Neural progenitor cell (in vitro differentiated cells): ENCODE results near the gene AJAP1. TPM values are rescaled to one million over a fixed set of nuclear protein-coding genes. Genes with fewer than 3 reads are reported as not detected.

Experiments used
- DNase-seq: peaks from one replicate; pipeline ENCODE4 v3.0.0-alpha.2; 2016; ENCODE audit warnings: low spot score
- H2AFZ ChIP-seq: fragments of 200-600 bp; sonication (generic); replicated peaks from 2 replicates; pipeline ENCODE4 v1.6.1; 2016; ENCODE audit warnings: antibody characterized with exemption
- H3F3A ChIP-seq: fragments of 200-600 bp; sonication (generic); 2 replicates; pipeline ENCODE4 v1.6.1; 2016; ENCODE audit warnings: antibody characterized with exemption, low read depth
- H3K27ac ChIP-seq: fragments of 200-600 bp; sonication (generic); 2 replicates; pipeline ENCODE4 v1.5.1; 2016; ENCODE audit warnings: mild to moderate bottlenecking
- H3K27me3 ChIP-seq: fragments of 200-600 bp; sonication (generic); 2 replicates; pipeline ENCODE4 v1.6.1; 2016; ENCODE audit warnings: mild to moderate bottlenecking, moderate library complexity
- H3K36me3 ChIP-seq: fragments of 200-600 bp; sonication (generic); 2 replicates; pipeline ENCODE4 v1.5.1; 2016
- H3K4me1 ChIP-seq: fragments of 200-600 bp; sonication (generic); 2 replicates; pipeline ENCODE4 v1.6.1; 2016; ENCODE audit warnings: mixed run types
- H3K4me2 ChIP-seq: fragments of 200-600 bp; sonication (generic); 2 replicates; pipeline ENCODE4 v1.6.1; 2016
- H3K4me3 ChIP-seq: fragments of 200-600 bp; sonication (generic); 2 replicates; pipeline ENCODE4 v1.5.1; 2016
- H3K79me2 ChIP-seq: fragments of 200-600 bp; sonication (generic); 2 replicates; pipeline ENCODE4 v1.6.1; 2016; ENCODE audit warnings: low read depth
- H3K9ac ChIP-seq: fragments of 200-600 bp; sonication (generic); 2 replicates; pipeline ENCODE4 v1.6.1; 2016
- H3K9me3 ChIP-seq: fragments of 200-600 bp; sonication (generic); 2 replicates; pipeline ENCODE4 v1.5.1; 2016; ENCODE audit warnings: low read depth
- H4K20me1 ChIP-seq: fragments of 200-600 bp; sonication (generic); 2 replicates; pipeline ENCODE4 v1.6.1; 2016; ENCODE audit warnings: low read depth
- H3K27ac Mint-ChIP-seq: 3 replicates; pipeline ENCODE4 v1.8.0; 2021; ENCODE audit warnings: mixed read lengths
- H3K27me3 Mint-ChIP-seq: 2 replicates; pipeline ENCODE4 v1.8.0; 2022; ENCODE audit warnings: low read depth, mild to moderate bottlenecking, inconsistent platforms, moderate library complexity, mixed read lengths; ENCODE audit not compliant: insufficient read depth
- H3K36me3 Mint-ChIP-seq: 3 replicates; pipeline ENCODE4 v1.8.0; 2021; ENCODE audit warnings: mixed read lengths
- H3K4me1 Mint-ChIP-seq: 3 replicates; pipeline ENCODE4 v1.8.0; 2021; ENCODE audit warnings: mixed read lengths
- H3K4me3 Mint-ChIP-seq: 3 replicates; pipeline ENCODE4 v1.8.0; 2021; ENCODE audit warnings: mild to moderate bottlenecking, moderate library complexity, mixed read lengths
- H3K9me3 Mint-ChIP-seq: 3 replicates; pipeline ENCODE4 v1.8.0; 2020; ENCODE audit warnings: mixed read lengths
- EZH2 ChIP-seq: fragments of 200-600 bp; sonication (generic); IDR thresholded peaks from 2 replicates; pipeline ENCODE4 v1.6.1; 2017; ENCODE audit warnings: antibody characterized with exemption, mild to moderate bottlenecking, moderate library complexity
- EZH2phosphoT487 ChIP-seq: fragments of 200-600 bp; sonication (generic); IDR thresholded peaks from 2 replicates; pipeline ENCODE4 v1.6.1; 2017; ENCODE audit warnings: antibody characterized with exemption
- total RNA-seq: library from RNA; depleted of rRNA; stranded (reverse); fragments of >200 nt; gene quantifications from 2 replicates; pipeline ENCODE4 v1.2.3, GENCODE V29; 2015; ENCODE audit warnings: low replicate concordance
- TF ChIP-seq, protein P1 (sequence below): fragments of 200-600 bp; sonication (generic); IDR thresholded peaks from 2 replicates; pipeline ENCODE4 v1.5.1; 2017; ENCODE audit warnings: antibody characterized with exemption, mild to moderate bottlenecking

Gene AJAP1
- total RNA-seq, 1 donor from 2014 or later, result 0.21 TPM

DNA sequence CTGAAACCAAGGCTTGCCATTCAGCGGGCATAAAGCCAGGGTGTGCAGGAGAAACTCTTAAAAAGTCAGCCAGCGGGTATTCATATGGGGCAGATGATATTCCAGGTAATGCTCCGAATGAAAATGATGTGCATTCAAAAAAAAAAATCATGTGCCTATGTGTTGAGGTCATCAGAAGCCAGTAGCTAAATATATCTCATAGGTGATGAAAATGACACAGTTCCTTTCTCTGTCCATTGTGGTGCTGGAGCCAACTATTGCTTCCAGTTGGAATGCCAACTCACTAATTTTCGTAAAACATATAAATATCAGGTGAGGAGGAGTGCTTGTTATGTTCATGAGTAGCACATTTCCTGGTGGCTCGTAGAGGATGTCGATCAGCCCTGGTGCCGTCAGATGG lies 23.2 kb downstream of the AJAP1 start:
- Histone ChIP-seq H3K4me3 (no peak overlapping the region), H3K27ac (no peak overlapping the region), H3K27me3 (peaks cover 14% of the 10 kb centered on the region), H4K20me1 (no peaks in the 10 kb centered on the region), H2AFZ (no peak overlapping the region), H3K36me3 (no peaks in the 10 kb centered on the region), H3K9ac (no peak overlapping the region), H3F3A (no peaks in the 10 kb centered on the region), H3K79me2 (no peaks in the 10 kb centered on the region), H3K9me3 (no peaks in the 10 kb centered on the region), H3K4me2 (no peak overlapping the region), H3K4me1 (peaks cover 3% of the 10 kb centered on the region)
- DNase-seq, result no peak
- peaks cover 9% of the 10 kb centered on the region for H3K4me1 Mint-ChIP-seq
- H3K27me3 Mint-ChIP-seq, result peaks cover 4% of the 10 kb centered on the region
- peaks cover 15% of the 10 kb centered on the region for H3K9me3 Mint-ChIP-seq
- TF ChIP-seq EZH2 (no peak), EZH2phosphoT487 (no peak)
- TF ChIP-seq, protein P1, sequence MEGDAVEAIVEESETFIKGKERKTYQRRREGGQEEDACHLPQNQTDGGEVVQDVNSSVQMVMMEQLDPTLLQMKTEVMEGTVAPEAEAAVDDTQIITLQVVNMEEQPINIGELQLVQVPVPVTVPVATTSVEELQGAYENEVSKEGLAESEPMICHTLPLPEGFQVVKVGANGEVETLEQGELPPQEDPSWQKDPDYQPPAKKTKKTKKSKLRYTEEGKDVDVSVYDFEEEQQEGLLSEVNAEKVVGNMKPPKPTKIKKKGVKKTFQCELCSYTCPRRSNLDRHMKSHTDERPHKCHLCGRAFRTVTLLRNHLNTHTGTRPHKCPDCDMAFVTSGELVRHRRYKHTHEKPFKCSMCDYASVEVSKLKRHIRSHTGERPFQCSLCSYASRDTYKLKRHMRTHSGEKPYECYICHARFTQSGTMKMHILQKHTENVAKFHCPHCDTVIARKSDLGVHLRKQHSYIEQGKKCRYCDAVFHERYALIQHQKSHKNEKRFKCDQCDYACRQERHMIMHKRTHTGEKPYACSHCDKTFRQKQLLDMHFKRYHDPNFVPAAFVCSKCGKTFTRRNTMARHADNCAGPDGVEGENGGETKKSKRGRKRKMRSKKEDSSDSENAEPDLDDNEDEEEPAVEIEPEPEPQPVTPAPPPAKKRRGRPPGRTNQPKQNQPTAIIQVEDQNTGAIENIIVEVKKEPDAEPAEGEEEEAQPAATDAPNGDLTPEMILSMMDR, result no peak
- no peak overlapping the region for H3K4me3 Mint-ChIP-seq
- no peak overlapping the region for H3K27ac Mint-ChIP-seq
- peaks cover 20% of the 10 kb centered on the region for H3K36me3 Mint-ChIP-seq

DNA sequence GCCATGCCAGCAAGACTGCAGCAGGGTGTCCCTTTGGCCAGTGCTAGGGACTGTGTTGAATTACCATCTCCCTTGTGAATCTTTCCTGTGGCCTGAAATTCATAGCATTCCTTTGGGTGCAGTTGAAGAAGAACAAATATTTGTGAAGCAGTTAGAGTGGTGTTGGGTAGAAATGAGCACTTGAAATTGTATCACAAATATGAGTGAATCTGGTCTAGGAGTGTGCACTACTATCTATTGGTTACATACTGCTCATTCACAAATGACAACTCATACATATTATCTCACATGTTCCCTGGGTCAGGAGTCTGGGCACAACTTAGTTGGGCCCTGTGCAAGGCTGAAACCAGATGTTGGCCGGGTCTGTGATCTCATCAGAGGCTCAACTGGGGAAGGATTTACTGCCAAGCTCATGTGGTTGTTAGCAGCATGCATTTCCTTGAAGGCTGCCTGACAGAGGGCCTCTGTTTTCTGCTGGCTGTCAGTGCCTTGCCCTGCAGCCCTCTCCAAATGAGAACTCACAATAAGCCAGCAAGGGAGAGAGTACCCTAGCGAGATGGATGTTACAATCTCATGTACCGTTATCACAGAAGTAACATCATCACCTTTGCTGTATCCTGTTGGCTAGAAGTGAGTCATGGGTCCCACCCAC lies 23.8 kb downstream of the AJAP1 start:
- H3F3A ChIP-seq, result no peaks in the 10 kb centered on the region
- H3K27ac Mint-ChIP-seq, result no peak overlapping the region
- H3K27me3 ChIP-seq, result peaks cover 19% of the 10 kb centered on the region
- no peak overlapping the region for H3K4me3 Mint-ChIP-seq
- H3K36me3 ChIP-seq, result no peaks in the 10 kb centered on the region
- H3K9me3 Mint-ChIP-seq, result peaks cover 13% of the 10 kb centered on the region
- no peaks in the 10 kb centered on the region for H3K9me3 ChIP-seq
- no peak overlapping the region for H3K4me3 ChIP-seq
- peaks cover 4% of the 10 kb centered on the region for H3K27me3 Mint-ChIP-seq
- TF ChIP-seq EZH2phosphoT487 (no peak), EZH2 (no peak)
- TF ChIP-seq, protein P1, result no peak
- H3K9ac ChIP-seq, result no peak overlapping the region
- H4K20me1 ChIP-seq, result no peaks in the 10 kb centered on the region
- no peak for DNase-seq
- H2AFZ ChIP-seq, result no peak overlapping the region
- no peak overlapping the region for H3K27ac ChIP-seq
- H3K36me3 Mint-ChIP-seq, result peaks cover 17% of the 10 kb centered on the region
- H3K4me1 Mint-ChIP-seq, result peaks cover 9% of the 10 kb centered on the region
- peaks cover 3% of the 10 kb centered on the region for H3K4me1 ChIP-seq
- no peak overlapping the region for H3K4me2 ChIP-seq
- no peaks in the 10 kb centered on the region for H3K79me2 ChIP-seq

DNA sequence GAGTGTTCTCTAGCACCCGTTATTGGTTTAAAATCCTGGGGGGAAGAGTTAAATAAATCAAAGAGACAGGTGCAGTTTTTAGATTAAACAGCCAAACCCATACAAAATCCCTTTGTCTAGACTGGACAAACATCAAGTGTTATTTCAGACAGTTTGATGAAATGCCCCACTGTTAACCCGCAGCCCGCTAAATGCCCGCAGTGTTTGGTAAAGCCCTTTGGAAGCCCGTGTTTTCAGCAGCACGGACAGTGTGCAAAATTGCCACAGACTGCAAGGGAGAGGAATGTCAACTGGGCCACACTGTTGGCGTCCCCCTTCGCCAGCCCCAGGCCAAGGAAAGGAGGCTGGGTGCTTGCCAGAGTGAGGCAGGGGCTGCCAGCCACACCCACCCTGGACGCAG lies 26.6 kb downstream of the AJAP1 start:
- Histone ChIP-seq H3K36me3 (no peaks in the 10 kb centered on the region), H3K9ac (no peak overlapping the region), H3F3A (no peaks in the 10 kb centered on the region), H3K27ac (no peak overlapping the region), H3K4me2 (no peak overlapping the region), H3K79me2 (no peaks in the 10 kb centered on the region), H2AFZ (no peak overlapping the region), H4K20me1 (peaks cover 10% of the 10 kb centered on the region), H3K4me3 (no peak overlapping the region), H3K9me3 (no peaks in the 10 kb centered on the region), H3K27me3 (peaks cover 47% of the 10 kb centered on the region), H3K4me1 (peaks cover 12% of the 10 kb centered on the region)
- Mint-ChIP-seq H3K9me3 (peaks cover 13% of the 10 kb centered on the region), H3K36me3 (peaks cover 14% of the 10 kb centered on the region), H3K27me3 (peaks cover 8% of the 10 kb centered on the region), H3K4me1 (peaks cover 22% of the 10 kb centered on the region), H3K27ac (no peak overlapping the region), H3K4me3 (no peak overlapping the region)
- TF ChIP-seq, protein P1, result no peak
- TF ChIP-seq EZH2 (no peak), EZH2phosphoT487 (no peak)
- DNase-seq, result no peak
